HG03066 (cell line): ENCODE data around the gene ZSCAN2.
A peak's percentile ranks its signal among the peaks of the same experiment; 100 is the strongest.
"Not testable (repeated sequence)": the region's sequence is repeated elsewhere in the genome, so short reads cannot be mapped to it uniquely, and the experiment has no call there.

ENCODE experiments used
- ATAC-seq: cut with Tn5 transposase; IDR thresholded peaks from one replicate; pipeline ENCODE4 v1.9.1; 2021; ENCODE audit warnings: low read depth; ENCODE audit not compliant: unreplicated experiment

The ZSCAN2 gene

DNA sequence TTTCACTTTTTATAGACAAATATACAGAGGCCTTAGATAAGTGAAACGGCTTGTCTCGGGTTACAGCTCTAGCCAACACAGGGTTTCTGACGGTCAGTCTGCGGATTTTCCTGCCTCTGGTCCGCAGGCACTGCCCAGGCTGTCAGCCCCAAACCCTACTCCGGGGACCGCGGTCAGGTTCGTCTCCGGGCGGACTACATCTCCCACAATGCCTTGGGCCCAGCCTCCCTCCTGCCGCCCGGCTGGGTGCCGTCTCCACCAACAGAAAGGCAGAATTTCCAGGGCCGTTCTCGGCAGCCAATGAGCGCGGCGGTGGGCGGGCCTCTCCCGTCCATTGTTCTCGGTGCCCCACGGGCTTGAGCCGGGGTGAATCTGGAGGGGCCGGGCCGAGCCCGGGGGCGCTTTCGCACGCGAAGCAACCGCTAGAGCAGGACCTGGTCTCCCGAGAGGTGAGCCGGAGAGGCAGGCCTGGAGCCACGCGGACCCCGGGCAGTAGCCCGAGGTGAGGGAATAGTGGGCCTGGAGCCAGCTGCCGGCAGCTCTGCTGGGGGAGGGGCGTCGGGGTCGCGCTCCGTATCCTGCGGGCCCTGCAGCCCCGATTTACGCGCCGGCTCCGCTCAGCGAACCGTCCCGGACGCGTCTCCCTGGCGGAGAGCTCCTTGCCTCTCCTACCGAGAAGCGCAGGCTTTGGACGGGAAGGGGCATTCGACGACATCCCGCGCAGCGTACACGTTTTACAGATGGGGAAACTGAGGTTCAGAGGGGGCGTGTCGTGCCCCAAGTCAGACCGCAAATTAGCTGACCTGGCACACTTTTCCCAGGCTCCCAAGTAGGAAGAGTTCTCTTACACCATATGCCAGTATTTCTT is at the start of gene ZSCAN2:
Gene ZSCAN2, plus strand, starts transcription at position 323 of the 868 bp plus-strand sequence. CDS start 2,919 bp downstream, outside the sequence.
- ATAC-seq = peak; percentile 96

DNA sequence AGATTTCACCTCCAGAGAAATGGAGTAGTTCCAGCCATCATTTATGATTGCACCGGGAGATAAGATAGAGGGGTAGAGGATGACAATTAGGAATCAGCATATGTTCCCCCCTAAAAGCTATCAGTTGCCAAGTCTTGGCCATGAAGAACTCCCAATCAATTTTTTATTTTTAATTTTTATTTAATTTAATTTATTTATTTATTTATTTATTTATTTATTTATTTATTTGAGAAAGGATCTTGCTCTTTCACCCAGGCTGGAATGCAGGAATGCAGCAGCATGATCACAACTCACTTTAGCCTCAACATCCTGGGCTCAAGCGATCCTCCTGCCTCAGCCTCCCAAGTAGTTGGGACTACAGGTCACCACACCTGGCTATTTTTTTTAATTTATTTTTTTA is 49.2 kb upstream of the ZSCAN2 start:
- not testable (repeated sequence) for ATAC-seq

DNA sequence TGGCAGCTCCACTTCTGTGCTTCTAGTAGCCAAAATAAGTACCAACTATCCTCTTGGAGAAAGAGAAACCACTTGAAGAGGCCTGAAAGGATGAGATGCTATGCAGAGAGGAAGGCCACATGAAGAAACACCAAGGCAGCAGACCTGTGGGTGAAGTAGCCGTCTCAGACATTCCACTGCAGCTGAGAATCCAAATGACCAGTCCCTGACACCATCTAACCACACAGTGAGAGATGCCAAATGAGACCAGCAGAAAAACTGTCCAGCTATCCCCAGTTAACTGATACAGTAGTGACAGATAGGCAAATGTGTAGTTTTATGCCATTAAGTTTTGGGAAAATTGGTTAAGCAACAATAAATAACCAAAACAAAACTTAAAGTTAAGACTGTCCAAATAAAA is 47.9 kb upstream of the ZSCAN2 start:
- ATAC-seq = no peak

DNA sequence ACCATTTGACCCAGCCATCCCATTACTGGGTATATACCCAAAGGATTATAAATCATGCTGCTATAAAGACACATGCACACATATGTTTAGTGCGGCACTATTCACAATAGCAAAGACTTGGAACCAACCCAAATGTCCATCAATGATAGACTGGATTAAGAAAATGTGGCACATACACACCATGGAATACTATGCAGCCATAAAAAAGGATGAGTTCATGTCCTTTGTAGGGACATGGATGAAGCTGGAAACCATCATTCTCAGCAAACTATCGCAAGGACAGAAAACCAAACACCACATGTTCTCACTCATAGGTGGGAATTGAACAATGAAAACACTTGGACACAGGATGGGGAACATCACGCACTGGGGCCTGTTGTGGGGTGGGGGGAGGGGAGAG is 44.1 kb upstream of the ZSCAN2 start:
- not testable (repeated sequence) for ATAC-seq

DNA sequence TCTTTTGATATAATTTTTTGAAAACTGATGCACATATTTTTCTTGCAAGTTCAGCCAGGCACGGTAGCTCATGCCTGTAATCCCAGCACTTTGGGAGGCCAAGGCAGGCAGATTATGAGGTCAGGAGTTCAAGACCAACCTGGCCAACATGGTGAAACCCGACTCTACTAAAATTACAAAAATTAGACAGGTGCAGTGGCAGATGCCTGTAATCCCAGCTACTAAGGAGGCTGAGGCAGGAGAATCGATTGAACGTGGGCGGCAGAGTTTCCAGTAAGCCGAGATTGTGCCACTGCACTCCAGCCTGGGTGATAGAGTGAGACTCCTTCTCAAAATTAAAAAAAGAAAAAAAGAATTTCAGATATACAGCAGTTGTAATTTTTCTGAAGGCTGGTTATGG is 32.8 kb upstream of the ZSCAN2 start:
- not testable (repeated sequence) for ATAC-seq

DNA sequence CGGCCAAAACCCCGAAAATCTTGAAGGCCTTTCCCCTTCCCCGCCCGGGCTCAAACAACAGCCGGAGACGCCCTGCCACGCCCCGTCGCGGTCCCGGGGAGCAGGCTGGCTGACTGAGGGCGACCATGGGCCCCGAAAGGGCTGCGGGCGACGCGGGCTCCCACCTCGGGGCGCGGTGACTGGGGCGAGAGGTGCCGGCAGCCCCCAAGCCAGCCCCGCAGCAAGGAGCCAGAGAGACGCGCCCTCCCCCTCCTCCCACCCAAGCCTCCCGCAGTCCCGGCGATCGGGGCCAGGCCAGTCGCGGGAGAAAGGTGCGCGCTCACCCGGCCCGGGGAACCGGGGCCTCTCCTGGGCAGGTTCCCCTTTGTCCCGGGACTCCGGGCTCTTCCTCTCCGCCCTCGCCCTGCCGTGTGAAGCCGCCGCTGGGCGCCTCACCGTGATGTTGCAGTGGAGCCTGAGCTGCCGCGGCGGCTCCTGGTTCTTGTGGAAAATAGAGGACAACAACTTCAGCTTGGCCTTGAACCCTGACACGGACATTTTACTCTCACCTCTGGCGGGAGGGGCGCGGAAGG is 30.6 kb upstream of the ZSCAN2 start:
- ATAC-seq = no peak

DNA sequence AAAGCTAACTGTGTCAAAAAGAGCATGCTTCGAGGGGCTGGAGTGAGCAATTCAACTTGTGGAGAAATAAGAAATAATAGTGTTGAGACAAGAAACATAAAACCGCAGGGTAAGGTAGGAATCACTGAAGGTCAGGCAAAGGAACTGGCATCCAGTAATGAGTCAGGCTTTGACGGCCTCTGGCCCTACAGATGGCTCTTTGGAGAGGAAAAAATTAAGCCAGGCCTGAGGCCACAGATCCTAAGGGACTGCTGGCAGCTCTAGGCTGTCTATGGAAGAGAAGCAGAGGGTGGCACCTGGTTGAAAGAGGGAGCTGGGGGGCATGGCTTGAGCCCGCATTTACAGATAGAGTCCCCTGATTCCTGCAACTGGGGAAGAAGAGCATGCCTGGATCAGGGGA is 28.6 kb upstream of the ZSCAN2 start:
- ATAC-seq = no peak

DNA sequence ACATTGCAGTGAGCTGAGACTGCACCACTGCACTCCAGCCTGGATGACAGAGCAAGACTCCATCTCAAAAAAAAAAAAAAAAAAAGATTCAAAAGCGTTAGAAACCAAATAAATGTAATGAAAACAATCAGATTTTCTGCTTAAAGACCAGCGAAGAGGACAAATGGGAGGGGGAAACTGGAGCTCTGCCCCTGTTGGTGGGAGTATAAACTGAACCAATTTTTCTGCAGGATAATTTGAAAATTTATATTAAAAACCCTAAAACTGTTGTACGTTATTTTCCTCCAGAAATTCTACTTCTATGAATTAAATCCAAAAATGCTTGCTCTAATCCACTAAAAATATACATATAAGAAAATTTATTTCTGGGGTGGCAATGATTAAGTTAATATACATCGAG is 25.3 kb upstream of the ZSCAN2 start:
- ATAC-seq = no peak

DNA sequence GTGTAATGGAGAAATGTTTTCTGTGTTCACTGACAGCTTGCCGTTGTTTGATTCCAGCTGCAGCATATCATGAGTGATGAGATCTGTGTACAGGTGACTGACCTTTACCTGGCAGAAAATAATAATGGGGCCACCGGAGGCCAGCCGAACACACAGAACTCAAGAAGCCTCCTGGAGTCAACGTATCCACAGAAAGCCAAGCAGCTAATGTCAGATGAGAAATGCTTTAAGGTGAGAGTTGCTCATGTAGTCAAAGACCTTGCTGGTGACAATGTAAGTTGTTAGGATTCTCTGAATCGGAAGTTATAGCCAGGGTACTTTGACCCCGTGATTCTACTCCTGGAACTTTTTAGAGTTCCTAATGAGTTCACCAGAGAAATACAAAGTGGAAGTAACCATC is 22.9 kb upstream of the ZSCAN2 start:
- not testable (repeated sequence) for ATAC-seq

DNA sequence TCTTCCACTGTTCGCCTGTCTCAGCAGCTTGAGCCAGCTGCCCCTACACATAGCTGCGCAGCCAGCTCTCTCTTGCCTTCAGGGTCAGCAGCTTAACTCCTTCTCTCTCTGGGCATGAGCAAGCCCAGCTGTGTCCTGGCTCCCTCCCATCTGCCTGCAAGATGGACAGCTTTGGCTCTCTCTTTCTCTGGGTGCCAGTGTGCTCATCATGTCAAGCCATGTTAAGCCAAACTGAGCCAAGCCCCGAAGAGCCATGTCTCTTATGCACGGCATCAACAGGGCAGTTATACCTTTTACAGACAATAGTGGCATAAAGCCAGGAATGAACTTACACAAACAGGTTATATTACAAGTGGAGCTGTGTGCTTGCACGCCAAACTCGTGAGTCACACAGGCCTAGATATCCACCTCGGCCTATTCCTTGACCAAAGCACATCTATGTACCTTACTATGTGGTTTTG is 21.5 kb upstream of the ZSCAN2 start:
- not testable (repeated sequence) for ATAC-seq

DNA sequence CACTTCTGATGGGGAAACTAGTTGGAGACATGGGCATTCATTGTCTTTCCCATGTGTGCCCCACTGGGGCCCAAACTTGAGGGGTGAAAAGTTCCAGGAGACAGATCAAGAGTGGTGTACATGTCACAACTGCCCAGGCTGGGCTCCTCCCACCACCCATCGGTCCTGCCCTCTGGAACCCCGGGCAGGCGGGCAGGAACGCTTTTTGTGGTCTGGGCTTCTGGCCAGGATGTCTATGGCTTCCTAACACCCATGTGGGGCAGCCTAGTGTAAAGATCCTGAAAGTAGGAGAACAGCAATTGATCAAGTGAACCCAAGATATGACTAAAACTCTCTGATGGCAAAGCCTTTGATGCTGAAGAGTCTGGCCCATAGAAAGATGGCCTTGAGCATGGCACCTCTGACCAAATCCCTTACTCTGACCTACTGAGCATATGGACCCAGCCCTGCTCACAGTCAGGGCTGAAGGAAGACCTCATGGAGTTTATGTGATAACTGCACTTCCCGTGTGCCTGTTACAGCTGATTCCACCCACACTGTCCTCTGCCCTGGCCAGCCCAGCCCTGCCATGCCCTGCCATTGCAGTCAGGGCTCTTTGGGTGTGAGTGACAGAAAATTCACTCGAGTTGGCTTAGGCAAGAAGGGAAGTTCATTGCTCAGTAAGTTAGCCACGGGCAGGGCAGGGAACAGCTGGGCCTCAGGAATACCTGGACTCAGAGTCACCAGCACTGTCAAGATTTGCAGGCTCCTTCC is 19.0 kb upstream of the ZSCAN2 start:
- not testable (repeated sequence) for ATAC-seq

- ATAC-seq = no peak
Measured at GRCh38 chr15:84582583-84583157, 18.1 kb upstream of the ZSCAN2 start.

GRCh38 chr15:84583921-84584320 is 16.9 kb upstream of the ZSCAN2 start:
- not testable (repeated sequence) for ATAC-seq

- no peak for ATAC-seq
Measured at GRCh38 chr15:84586696-84587095, 14.1 kb upstream of the ZSCAN2 start.

- ATAC-seq = peak; percentile 99
Measured at GRCh38 chr15:84588053-84588874, 12.5 kb upstream of the ZSCAN2 start.

- ATAC-seq = no peak
Measured at GRCh38 chr15:84590406-84590805, 10.4 kb upstream of the ZSCAN2 start.

DNA sequence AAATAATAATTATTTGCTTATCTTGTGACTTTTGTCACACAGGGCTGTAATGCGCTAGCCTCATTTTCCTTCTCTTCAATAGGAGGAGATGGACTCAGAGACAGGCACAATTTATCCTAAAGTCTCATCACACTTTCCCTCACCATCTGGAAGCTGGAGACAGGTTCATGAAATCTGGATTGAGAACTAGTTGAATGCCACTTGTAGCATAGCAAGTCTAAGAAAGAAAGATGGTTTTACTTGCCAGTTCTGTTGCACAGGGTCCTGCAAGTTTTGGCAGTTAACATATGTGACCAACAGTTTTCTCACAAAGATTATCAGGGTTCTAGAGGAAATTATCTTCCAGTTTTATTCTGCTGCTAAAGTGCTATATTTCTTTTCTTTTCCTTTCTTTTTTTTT is 9.0 kb upstream of the ZSCAN2 start:
- ATAC-seq = no peak

DNA sequence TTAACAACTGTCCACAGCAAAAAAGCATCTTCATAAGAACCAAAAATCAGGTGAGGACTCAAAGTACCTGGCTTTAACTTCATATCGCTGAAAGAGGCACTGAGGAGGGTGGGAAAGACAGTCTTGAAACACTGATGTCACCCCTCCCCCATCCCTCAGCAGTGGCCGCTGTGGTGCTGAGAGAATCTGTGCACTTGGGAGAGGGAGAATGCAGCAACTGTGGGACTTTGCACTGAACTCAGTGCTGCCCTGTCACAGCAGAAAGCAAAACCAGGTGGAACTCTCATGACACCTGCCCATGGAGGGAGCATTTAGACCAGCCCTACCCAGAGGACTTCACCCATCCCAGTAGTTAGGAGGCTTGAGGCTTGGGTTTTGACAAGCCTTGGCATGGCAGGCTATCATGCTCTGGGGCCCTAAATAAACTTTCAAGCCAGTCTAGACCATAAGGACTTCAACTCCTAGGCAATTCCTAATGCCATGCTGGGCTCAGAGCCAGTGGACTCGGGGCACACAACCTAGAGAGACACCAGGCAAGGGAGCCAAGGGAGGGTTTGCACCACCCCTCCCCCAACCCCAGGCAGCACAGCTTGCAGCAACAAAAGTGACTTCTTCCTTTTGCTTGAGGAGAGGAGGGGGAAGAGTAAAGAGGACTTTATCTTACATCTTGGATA is 6.1 kb upstream of the ZSCAN2 start:
- no peak for ATAC-seq

GRCh38 chr15:84595660-84596059 is 5.1 kb upstream of the ZSCAN2 start:
- ATAC-seq = no peak
